ENCODE results near the gene ITFG1.
"Not testable (repeated sequence)": the region's sequence is repeated elsewhere in the genome, so short reads cannot be mapped to it uniquely, and the experiment has no call there.

ITFG1 gene

GRCh38 chr16:47480410-47480809 is 19.5 kb upstream of the ITFG1 start:
- TF ChIP-seq FOXP2 (optimal IDR thresholded peaks at IDR 0.05; ENCODE audit: control extremely low read depth, extremely low read length, insufficient read depth) (no peak), POLR2AphosphoS5 (IDR thresholded peaks at IDR 0.05; ENCODE audit: borderline replicate concordance, low read depth, low read length) (no peak), EZH2 (IDR thresholded peaks at IDR 0.05) (no peak)
- DNase-seq (ENCODE audit: low read depth, low spot score): no peak
- Histone ChIP-seq H3K4me3 (no peak overlapping the region), H3K9me3 (ENCODE audit: low read depth, low read length) (no peaks in the 10 kb centered on the region), H3K27ac (no peak overlapping the region), H3K9ac (ENCODE audit: insufficient read length) (no peak overlapping the region), H3K36me3 (ENCODE audit: insufficient read depth, low read length) (no peaks in the 10 kb centered on the region)

- Histone ChIP-seq H3K36me3 (ENCODE audit: insufficient read depth, low read length) (no peaks in the 10 kb centered on the region), H3K4me3 (no peak overlapping the region), H3K9ac (ENCODE audit: insufficient read length) (no peak overlapping the region), H3K27ac (no peak overlapping the region), H3K9me3 (ENCODE audit: low read depth, low read length) (no peaks in the 10 kb centered on the region)
- TF ChIP-seq EZH2 (IDR thresholded peaks at IDR 0.05): no peak
- TF ChIP-seq FOXP2 (optimal IDR thresholded peaks at IDR 0.05; ENCODE audit: control extremely low read depth, extremely low read length, insufficient read depth): no peak
- TF ChIP-seq POLR2AphosphoS5 (IDR thresholded peaks at IDR 0.05; ENCODE audit: borderline replicate concordance, low read depth, low read length): no peak
- DNase-seq (ENCODE audit: low read depth, low spot score): no peak
These were observed 16.8 kb upstream of the ITFG1 start for GRCh38 chr16:47477679-47478078.

- DNase-seq (ENCODE audit: low read depth, low spot score): no peak
- Histone ChIP-seq H3K27ac (no peak overlapping the region), H3K4me3 (no peak overlapping the region), H3K9ac (ENCODE audit: insufficient read length) (no peak overlapping the region), H3K36me3 (ENCODE audit: insufficient read depth, low read length) (no peaks in the 10 kb centered on the region), H3K9me3 (ENCODE audit: low read depth, low read length) (no peaks in the 10 kb centered on the region)
- TF ChIP-seq FOXP2 (optimal IDR thresholded peaks at IDR 0.05; ENCODE audit: control extremely low read depth, extremely low read length, insufficient read depth) (no peak), EZH2 (IDR thresholded peaks at IDR 0.05) (no peak), POLR2AphosphoS5 (IDR thresholded peaks at IDR 0.05; ENCODE audit: borderline replicate concordance, low read depth, low read length) (no peak)
These were observed 15.9 kb upstream of the ITFG1 start for GRCh38 chr16:47476654-47477345.

DNA sequence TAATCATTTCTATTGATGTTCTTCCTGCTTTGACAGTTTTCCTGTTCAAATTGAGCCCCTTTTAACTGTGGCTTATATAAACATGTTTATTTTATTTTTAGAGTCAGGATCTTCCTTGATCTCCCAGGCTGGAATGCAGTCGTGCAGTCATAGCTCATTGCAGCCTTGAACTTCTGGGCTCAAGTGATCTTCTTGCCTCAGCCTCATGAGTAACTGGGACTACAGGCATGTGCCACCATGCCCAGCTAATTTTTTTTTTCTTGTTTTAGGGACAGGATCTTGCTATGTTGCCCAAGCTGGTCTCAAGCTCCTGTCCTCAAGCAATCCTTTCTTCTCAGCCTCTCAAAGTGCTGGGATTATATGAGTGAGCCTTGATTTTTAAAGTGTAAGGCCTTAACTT is 14.9 kb upstream of the ITFG1 start:
- no peaks in the 10 kb centered on the region for H3K9me3 ChIP-seq (ENCODE audit: low read depth, low read length)
- DNase-seq (ENCODE audit: low read depth, low spot score): no peak
- H3K9ac ChIP-seq (ENCODE audit: insufficient read length): no peak overlapping the region
- TF ChIP-seq EZH2 (IDR thresholded peaks at IDR 0.05): no peak
- no peak for TF ChIP-seq POLR2AphosphoS5 (IDR thresholded peaks at IDR 0.05; ENCODE audit: borderline replicate concordance, low read depth, low read length)
- no peak for TF ChIP-seq FOXP2 (optimal IDR thresholded peaks at IDR 0.05; ENCODE audit: control extremely low read depth, extremely low read length, insufficient read depth)
- no peak overlapping the region for H3K4me3 ChIP-seq
- no peak overlapping the region for H3K27ac ChIP-seq
- H3K36me3 ChIP-seq (ENCODE audit: insufficient read depth, low read length): no peaks in the 10 kb centered on the region

DNA sequence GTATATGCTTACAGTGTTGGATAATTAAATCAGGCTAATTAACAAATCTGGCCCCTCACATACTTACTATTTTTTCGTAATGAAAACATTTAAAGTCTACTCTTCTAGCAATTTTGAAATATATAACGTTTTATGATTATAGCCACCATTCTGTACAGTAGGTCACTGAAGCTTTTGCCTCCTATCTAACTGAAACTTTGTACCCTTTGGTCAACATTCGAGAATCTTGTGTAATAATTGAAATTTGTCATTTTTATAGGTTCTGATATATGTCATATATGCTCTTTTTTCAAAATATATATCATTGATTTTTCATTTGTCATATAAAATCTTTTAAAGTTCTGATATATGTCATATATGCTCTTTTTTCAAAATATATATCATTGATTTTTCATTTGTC is 12.9 kb upstream of the ITFG1 start:
- no peak overlapping the region for H3K4me3 ChIP-seq
- H3K9ac ChIP-seq (ENCODE audit: insufficient read length): no peak overlapping the region
- H3K36me3 ChIP-seq (ENCODE audit: insufficient read depth, low read length): no peaks in the 10 kb centered on the region
- H3K9me3 ChIP-seq (ENCODE audit: low read depth, low read length): no peaks in the 10 kb centered on the region
- no peak for DNase-seq (ENCODE audit: low read depth, low spot score)
- no peak overlapping the region for H3K27ac ChIP-seq
- no peak for TF ChIP-seq POLR2AphosphoS5 (IDR thresholded peaks at IDR 0.05; ENCODE audit: borderline replicate concordance, low read depth, low read length)
- no peak for TF ChIP-seq FOXP2 (optimal IDR thresholded peaks at IDR 0.05; ENCODE audit: control extremely low read depth, extremely low read length, insufficient read depth)
- no peak for TF ChIP-seq EZH2 (IDR thresholded peaks at IDR 0.05)

DNA sequence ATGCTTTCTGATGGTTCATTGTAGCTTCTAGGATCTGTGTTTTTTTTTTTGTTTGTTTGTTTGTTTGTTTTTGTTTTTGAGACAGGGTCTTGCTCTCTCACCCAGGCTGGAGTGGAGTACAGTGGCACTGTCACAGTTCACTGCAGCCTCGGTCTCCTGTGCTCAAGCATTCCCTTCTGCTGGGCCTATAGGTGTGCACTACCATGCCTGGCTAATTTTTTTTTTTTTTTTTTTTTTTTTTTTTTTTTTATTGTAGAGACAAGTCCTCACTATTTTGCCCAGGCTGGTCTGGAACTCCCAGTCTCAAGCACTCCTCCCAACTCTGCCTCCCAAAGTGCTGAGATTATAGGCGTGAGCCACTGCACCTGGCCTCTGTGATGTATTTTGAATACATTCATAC is 12.1 kb upstream of the ITFG1 start:
- not testable (repeated sequence) for H3K27ac ChIP-seq; DNase-seq (ENCODE audit: low read depth, low spot score)

DNA sequence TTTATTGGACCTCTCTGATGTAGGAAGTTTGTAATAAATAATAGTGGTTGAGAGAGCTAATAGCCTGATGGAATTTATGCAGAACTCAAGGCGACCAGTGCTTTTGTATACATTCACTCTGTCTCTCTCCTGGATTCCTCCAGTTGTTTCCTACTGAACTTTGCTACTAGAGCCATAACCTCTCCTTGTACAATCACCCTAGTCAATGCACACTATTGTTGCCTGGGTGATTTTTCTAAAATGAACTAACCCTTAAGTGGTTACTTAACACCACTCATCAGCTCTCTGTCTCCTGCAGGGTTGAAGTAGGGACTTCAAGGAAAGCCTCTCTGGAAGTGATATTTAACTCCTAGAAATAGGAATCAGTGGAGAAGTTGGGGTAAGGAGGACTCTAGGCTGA is 9.9 kb upstream of the ITFG1 start:
- Histone ChIP-seq H3K27ac (no peak overlapping the region), H3K9ac (ENCODE audit: insufficient read length) (no peak overlapping the region), H3K4me3 (no peak overlapping the region), H3K36me3 (ENCODE audit: insufficient read depth, low read length) (no peaks in the 10 kb centered on the region), H3K9me3 (ENCODE audit: low read depth, low read length) (no peaks in the 10 kb centered on the region)
- TF ChIP-seq EZH2 (IDR thresholded peaks at IDR 0.05) (no peak), POLR2AphosphoS5 (IDR thresholded peaks at IDR 0.05; ENCODE audit: borderline replicate concordance, low read depth, low read length) (no peak), FOXP2 (optimal IDR thresholded peaks at IDR 0.05; ENCODE audit: control extremely low read depth, extremely low read length, insufficient read depth) (no peak)
- DNase-seq (ENCODE audit: low read depth, low spot score): no peak

More for the DNA sequence above, 12.1 kb upstream of the ITFG1 start:
- not testable (repeated sequence) for H3K9me3 ChIP-seq (ENCODE audit: low read depth, low read length); H3K4me3 ChIP-seq; H3K36me3 ChIP-seq (ENCODE audit: insufficient read depth, low read length); H3K9ac ChIP-seq (ENCODE audit: insufficient read length)

DNA sequence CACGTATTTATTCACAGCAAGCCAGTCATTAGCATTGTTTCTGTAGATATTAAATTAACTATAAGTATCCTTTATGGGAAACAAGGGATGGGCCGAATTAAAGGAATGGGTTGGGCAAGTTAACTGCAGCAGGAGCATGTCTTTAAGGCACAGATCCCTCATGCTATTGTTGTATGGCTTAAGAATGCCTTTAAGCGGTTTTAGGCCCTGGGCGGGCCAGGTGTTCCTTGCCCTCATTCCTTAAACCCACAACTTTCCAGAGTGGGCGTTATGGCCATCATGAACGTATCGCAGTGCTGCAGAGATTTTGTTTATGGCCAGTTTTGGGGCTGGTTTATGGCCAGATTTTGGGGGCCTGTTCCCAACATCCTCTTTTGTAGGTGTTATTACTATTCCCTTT is 9.3 kb upstream of the ITFG1 start:
- no peaks in the 10 kb centered on the region for H3K9me3 ChIP-seq (ENCODE audit: low read depth, low read length)
- H3K4me3 ChIP-seq: no peak overlapping the region
- no peak for DNase-seq (ENCODE audit: low read depth, low spot score)
- no peaks in the 10 kb centered on the region for H3K36me3 ChIP-seq (ENCODE audit: insufficient read depth, low read length)
- H3K9ac ChIP-seq (ENCODE audit: insufficient read length): no peak overlapping the region
- H3K27ac ChIP-seq: no peak overlapping the region
- TF ChIP-seq EZH2 (IDR thresholded peaks at IDR 0.05): no peak
- TF ChIP-seq POLR2AphosphoS5 (IDR thresholded peaks at IDR 0.05; ENCODE audit: borderline replicate concordance, low read depth, low read length): no peak

DNA sequence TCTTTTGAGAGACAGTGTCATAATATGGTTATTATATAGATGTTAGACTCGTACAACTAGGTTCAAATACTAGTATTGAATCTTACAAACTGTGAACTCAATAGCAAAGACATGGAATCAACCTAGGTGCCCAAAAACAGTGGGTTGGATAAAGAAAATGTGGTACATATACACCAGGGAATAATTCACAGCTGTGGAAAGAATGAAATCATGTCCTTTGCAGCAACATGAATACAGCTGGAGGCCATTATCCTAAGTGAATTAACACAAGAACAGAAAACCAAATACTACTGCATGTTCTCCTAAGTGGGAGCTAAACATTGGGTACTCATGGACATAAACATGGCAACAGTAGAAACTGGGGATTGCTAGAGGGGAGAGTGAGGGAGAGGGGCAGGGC is 8.4 kb upstream of the ITFG1 start:
- DNase-seq (ENCODE audit: low read depth, low spot score): no peak
- Histone ChIP-seq H3K36me3 (ENCODE audit: insufficient read depth, low read length) (no peaks in the 10 kb centered on the region), H3K4me3 (no peak overlapping the region), H3K9me3 (ENCODE audit: low read depth, low read length) (no peaks in the 10 kb centered on the region), H3K27ac (no peak overlapping the region), H3K9ac (ENCODE audit: insufficient read length) (no peak overlapping the region)
- TF ChIP-seq FOXP2 (optimal IDR thresholded peaks at IDR 0.05; ENCODE audit: control extremely low read depth, extremely low read length, insufficient read depth): no peak
- no peak for TF ChIP-seq POLR2AphosphoS5 (IDR thresholded peaks at IDR 0.05; ENCODE audit: borderline replicate concordance, low read depth, low read length)
- TF ChIP-seq EZH2 (IDR thresholded peaks at IDR 0.05): no peak

DNA sequence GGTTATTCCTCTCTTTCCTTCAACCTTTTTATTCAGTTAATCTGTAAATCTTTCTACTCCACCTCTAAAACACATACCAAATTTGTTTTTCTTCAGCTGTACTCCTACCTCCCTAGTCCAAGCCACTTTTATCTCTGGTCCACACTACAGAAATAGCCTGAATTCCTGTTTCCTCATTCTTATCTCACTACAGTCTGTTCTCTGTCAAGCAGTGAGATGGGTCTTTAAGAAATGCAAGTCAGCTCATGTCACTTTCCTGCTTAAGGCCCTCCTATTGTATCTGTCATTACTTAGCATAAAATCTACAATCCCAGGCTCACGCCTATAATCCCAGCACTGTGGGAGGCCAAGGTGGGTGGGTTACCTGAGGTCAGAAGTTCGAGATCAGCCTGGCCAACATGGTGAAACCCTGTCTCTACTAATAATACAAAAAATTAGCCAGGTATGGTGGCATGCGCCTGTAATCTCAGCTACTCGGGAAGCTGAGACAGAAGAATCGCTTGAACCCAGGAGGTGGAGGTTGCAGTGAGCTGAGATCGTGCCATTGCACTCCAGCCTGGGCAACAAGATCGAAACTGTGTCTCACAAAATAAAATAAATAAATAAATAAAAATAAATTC is 7.3 kb upstream of the ITFG1 start:
- not testable (repeated sequence) for H3K9me3 ChIP-seq (ENCODE audit: low read depth, low read length); H3K4me3 ChIP-seq; H3K27ac ChIP-seq; DNase-seq (ENCODE audit: low read depth, low spot score); H3K36me3 ChIP-seq (ENCODE audit: insufficient read depth, low read length); H3K9ac ChIP-seq (ENCODE audit: insufficient read length)

Measured in SK-N-MC (cell line).